CD14-positive monocyte (primary cell): ENCODE measurements around the gene CSTPP1. TPM values are rescaled to one million over a fixed set of nuclear protein-coding genes. Genes with fewer than 3 reads are reported as not detected.

Experiments
- DNase-seq, 3 donors: peaks; one replicate each; pipeline ENCODE4 v3.0.0-alpha.2; 2011 to 2022
- H2AFZ ChIP-seq: 2 replicates; pipeline ENCODE4 v1.6.0; 2012; ENCODE audit warnings: mild to moderate bottlenecking, low read depth, low read length, inconsistent platforms; ENCODE audit not compliant: insufficient read depth, poor library complexity, severe bottlenecking
- H3K27ac ChIP-seq, 2 donors: 1 replicate in 1 of 2; 2 replicates in 1 of 2; pipeline ENCODE4 v1.5.1; 2012 to 2013; ENCODE audit warnings: low read length in 2 of 2, control low read depth in 1 of 2, inconsistent platforms in 1 of 2, low read depth in 1 of 2, mild to moderate bottlenecking in 1 of 2
- H3K27me3 ChIP-seq, 2 donors: one replicate each; pipeline versions ENCODE4 v1.6.0 to v1.6.1; 2011 to 2013; ENCODE audit warnings: low read length in 2 of 2; ENCODE audit not compliant: control insufficient read depth in 2 of 2, insufficient read depth in 2 of 2
- H3K36me3 ChIP-seq, 2 donors: replicated peaks in 1 of 2; 1 replicate in 1 of 2; 2 replicates in 1 of 2; pipeline versions ENCODE4 v1.5.1 to v1.6.1; 2012 to 2013; ENCODE audit warnings: low read length in 2 of 2, control low read depth in 1 of 2, inconsistent platforms in 1 of 2, mild to moderate bottlenecking in 1 of 2; ENCODE audit not compliant: insufficient read depth in 2 of 2, control insufficient read depth in 1 of 2
- H3K4me1 ChIP-seq, 2 donors: 1 replicate in 1 of 2; 2 replicates in 1 of 2; pipeline versions ENCODE4 v1.5.1 to v1.6.1; 2012 to 2013; ENCODE audit warnings: low read length in 2 of 2, control low read depth in 1 of 2, inconsistent platforms in 1 of 2, mild to moderate bottlenecking in 1 of 2, moderate library complexity in 1 of 2; ENCODE audit not compliant: insufficient read depth in 2 of 2, control insufficient read depth in 1 of 2
- H3K4me2 ChIP-seq: replicated peaks from 2 replicates; pipeline ENCODE3; 2012; ENCODE audit warnings: low read length, moderate library complexity, mild to moderate bottlenecking; ENCODE audit not compliant: poor library complexity, severe bottlenecking; ENCODE audit errors: extremely low read depth
- H3K4me3 ChIP-seq, 3 experiments: fragments of 200-600 bp in 1 of 3; sonication (generic) in 1 of 3; replicated peaks in 1 of 3; 1 replicate in 2 of 3; 2 replicates in 1 of 3; pipeline ENCODE4 v1.5.1; 2011 to 2013; ENCODE audit warnings: low read length in 3 of 3, mild to moderate bottlenecking in 3 of 3, control low read depth in 2 of 3, low read depth in 2 of 3, inconsistent platforms in 1 of 3, moderate library complexity in 1 of 3
- H3K79me2 ChIP-seq: 2 replicates; pipeline ENCODE4 v1.6.0; 2012; ENCODE audit warnings: mild to moderate bottlenecking, control low read depth, inconsistent platforms, low read length, moderate library complexity; ENCODE audit not compliant: insufficient read depth
- H3K9ac ChIP-seq: 2 replicates; pipeline ENCODE4 v1.6.0; 2017; ENCODE audit warnings: low read length, mild to moderate bottlenecking; ENCODE audit not compliant: insufficient read depth, poor library complexity, severe bottlenecking
- H3K9me3 ChIP-seq, 2 donors: replicated peaks in 1 of 2; 1 replicate in 1 of 2; 2 replicates in 1 of 2; pipeline versions ENCODE4 v1.5.1 to v1.6.1; 2012 to 2013; ENCODE audit warnings: low read length in 2 of 2, control low read depth in 1 of 2; ENCODE audit not compliant: control insufficient read depth in 1 of 2, insufficient read depth in 1 of 2
- H4K20me1 ChIP-seq: 2 replicates; pipeline ENCODE4 v1.6.0; 2012; ENCODE audit warnings: mild to moderate bottlenecking, low read length, control low read depth, moderate library complexity; ENCODE audit not compliant: insufficient read depth
- H3K27ac Mint-ChIP-seq, 7 donors: one replicate each; pipeline ENCODE4 v1.8.0; 2020; ENCODE audit warnings: mild to moderate bottlenecking in 7 of 7, mixed read lengths in 7 of 7, moderate library complexity in 6 of 7, inconsistent platforms in 2 of 7
- H3K27me3 Mint-ChIP-seq, 3 donors: one replicate each; pipeline ENCODE4 v1.8.0; 2021 to 2022; ENCODE audit warnings: low read depth in 3 of 3, mild to moderate bottlenecking in 3 of 3, mixed read lengths in 3 of 3, moderate library complexity in 3 of 3, inconsistent platforms in 1 of 3
- H3K36me3 Mint-ChIP-seq, 2 donors: one replicate each; pipeline ENCODE4 v1.8.0; 2020; ENCODE audit warnings: mixed read lengths in 2 of 2, inconsistent platforms in 1 of 2, mild to moderate bottlenecking in 1 of 2
- H3K4me1 Mint-ChIP-seq: one replicate; pipeline ENCODE4 v1.8.0; 2020; ENCODE audit warnings: mild to moderate bottlenecking, mixed read lengths
- H3K4me3 Mint-ChIP-seq, 2 donors: one replicate each; pipeline ENCODE4 v1.8.0; 2020; ENCODE audit warnings: mild to moderate bottlenecking in 2 of 2, mixed read lengths in 2 of 2, moderate library complexity in 1 of 2
- H3K9me3 Mint-ChIP-seq, 7 donors: one replicate each; pipeline ENCODE4 v1.8.0; 2020 to 2022; ENCODE audit warnings: mixed read lengths in 7 of 7, mild to moderate bottlenecking in 6 of 7, moderate library complexity in 6 of 7, inconsistent platforms in 2 of 7
- WGBS: methylation state at CpG from one replicate; pipeline ENCODE4 v1.1.5; 2013; ENCODE audit warnings: missing lambda C conversion rate; ENCODE audit not compliant: insufficient coverage; 5-methylcytosine and 5-hydroxymethylcytosine counted together
- intact Hi-C, 2 donors: fragments of 100-400 bp; cut with micrococcal nuclease; formaldehyde crosslinking; loops; one replicate each; pipeline versions ENCODE4 v1.15.0 to v1.15.1; 2023
- polyA plus RNA-seq, 3 donors: library from polyadenylated mRNA; depleted of rRNA in 1 of 3; unstranded in 2 of 3; stranded (reverse) in 1 of 3; fragments of 300-500 nt in 2 of 3; fragments of >200 nt in 1 of 3; fragmentation: Illumina TruSeq in 2 of 3; gene quantifications; 1 replicate in 2 of 3; 2 replicates in 1 of 3; pipeline ENCODE4 v1.2.3, GENCODE V29; 2012 to 2021
- TF ChIP-seq, protein P1 (sequence below): fragments of 200-600 bp; IDR thresholded peaks from one replicate; pipeline ENCODE4 v1.8.0; 2022; ENCODE audit warnings: antibody characterized with exemption, mild to moderate bottlenecking

Gene CSTPP1
- polyA plus RNA-seq, 3 donors, result 4.5 to 6.5 (median 5.9) TPM

DNA sequence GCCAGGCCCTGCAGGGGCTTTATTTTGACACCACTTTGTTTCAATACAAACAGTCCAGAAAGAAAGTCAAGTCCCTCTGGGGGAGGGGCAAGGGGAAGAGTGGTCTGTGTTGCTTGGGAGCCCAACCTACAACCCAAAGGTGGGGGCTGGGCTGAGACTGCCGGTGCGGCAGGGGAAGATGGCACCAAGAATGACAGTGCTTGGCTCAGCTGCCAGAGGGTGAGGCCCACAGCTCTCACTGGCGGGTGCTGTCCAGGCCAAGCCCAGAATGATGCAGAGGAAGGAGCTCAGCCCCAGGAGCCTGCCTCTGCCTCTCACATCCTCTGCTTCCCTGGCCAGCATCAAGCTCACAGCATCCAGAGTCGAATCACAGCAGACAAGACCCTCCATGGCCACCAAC, 227.8 kb downstream of the CSTPP1 start:
- H3K4me3 ChIP-seq, result no peak overlapping the region
- H2AFZ ChIP-seq, result no peak overlapping the region
- intact Hi-C loops, result no loop called here
- no peak overlapping the region for H3K4me2 ChIP-seq
- H3K9me3 Mint-ChIP-seq, result no peaks in the 10 kb centered on the region
- H3K27ac ChIP-seq, result no peak overlapping the region
- H3K9ac ChIP-seq, result no peak overlapping the region
- no peaks in the 10 kb centered on the region for H3K27me3 Mint-ChIP-seq
- H3K9me3 ChIP-seq, result no peaks in the 10 kb centered on the region
- peaks cover 20% of the 10 kb centered on the region for H3K79me2 ChIP-seq
- H3K4me1 Mint-ChIP-seq, result no peaks in the 10 kb centered on the region
- TF ChIP-seq, protein P1, sequence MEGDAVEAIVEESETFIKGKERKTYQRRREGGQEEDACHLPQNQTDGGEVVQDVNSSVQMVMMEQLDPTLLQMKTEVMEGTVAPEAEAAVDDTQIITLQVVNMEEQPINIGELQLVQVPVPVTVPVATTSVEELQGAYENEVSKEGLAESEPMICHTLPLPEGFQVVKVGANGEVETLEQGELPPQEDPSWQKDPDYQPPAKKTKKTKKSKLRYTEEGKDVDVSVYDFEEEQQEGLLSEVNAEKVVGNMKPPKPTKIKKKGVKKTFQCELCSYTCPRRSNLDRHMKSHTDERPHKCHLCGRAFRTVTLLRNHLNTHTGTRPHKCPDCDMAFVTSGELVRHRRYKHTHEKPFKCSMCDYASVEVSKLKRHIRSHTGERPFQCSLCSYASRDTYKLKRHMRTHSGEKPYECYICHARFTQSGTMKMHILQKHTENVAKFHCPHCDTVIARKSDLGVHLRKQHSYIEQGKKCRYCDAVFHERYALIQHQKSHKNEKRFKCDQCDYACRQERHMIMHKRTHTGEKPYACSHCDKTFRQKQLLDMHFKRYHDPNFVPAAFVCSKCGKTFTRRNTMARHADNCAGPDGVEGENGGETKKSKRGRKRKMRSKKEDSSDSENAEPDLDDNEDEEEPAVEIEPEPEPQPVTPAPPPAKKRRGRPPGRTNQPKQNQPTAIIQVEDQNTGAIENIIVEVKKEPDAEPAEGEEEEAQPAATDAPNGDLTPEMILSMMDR, result no peak
- no peaks in the 10 kb centered on the region for H3K4me1 ChIP-seq
- no peak for DNase-seq
- no peaks in the 10 kb centered on the region for H3K27me3 ChIP-seq
- peaks cover 55 to 76% of the 10 kb centered on the region in 2 donors for H3K36me3 Mint-ChIP-seq
- H3K27ac Mint-ChIP-seq, result no peak overlapping the region
- H3K4me3 Mint-ChIP-seq, result no peak overlapping the region
- H3K36me3 ChIP-seq, result peaks cover 53 to 76% of the 10 kb centered on the region in 2 donors
- 88% methylated on average over 3 of the region's 4 CpGs for WGBS
- H4K20me1 ChIP-seq, result peaks cover 84% of the 10 kb centered on the region

DNA sequence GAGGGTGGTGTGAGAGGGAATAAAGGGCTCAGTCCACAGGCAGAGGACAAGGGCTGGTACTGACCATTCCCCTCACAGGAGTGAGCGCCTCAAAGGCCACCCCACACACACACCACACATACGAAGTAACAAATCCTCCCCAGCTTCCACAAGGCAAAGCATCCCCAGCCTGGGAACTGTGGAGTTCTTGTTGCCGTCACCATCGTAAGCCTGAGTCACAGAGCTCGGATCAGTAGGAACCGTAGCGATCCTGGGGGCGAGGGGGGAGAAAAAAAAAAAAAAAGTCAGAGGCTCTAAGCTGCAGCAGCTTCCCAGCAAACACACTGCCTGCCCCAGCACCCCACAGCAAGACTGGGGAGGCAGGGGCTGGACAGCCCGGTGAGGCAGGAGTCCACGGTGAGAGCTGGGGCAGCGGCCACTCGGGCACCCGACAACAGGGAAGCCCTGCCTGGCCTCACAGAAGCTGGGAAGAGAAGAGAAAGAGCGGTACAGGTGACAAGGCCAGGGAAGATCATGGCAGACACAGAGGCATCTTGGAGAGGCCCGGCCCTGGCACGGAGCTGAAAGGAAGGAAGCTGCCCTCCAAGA, 228.8 kb downstream of the CSTPP1 start:
- Histone ChIP-seq H3K4me2 (no peak overlapping the region), H3K79me2 (peaks cover 31% of the 10 kb centered on the region), H3K27me3 (no peaks in the 10 kb centered on the region), H3K36me3 (peaks cover 61 to 85% of the 10 kb centered on the region in 2 donors), H3K27ac (no peak overlapping the region), H2AFZ (no peak overlapping the region), H3K9ac (no peak overlapping the region), H3K4me3 (no peak overlapping the region), H3K9me3 (no peaks in the 10 kb centered on the region), H4K20me1 (peaks cover 93% of the 10 kb centered on the region), H3K4me1 (no peaks in the 10 kb centered on the region)
- Mint-ChIP-seq H3K4me1 (no peaks in the 10 kb centered on the region), H3K9me3 (no peaks in the 10 kb centered on the region), H3K36me3 (peaks cover 57 to 83% of the 10 kb centered on the region in 2 donors), H3K4me3 (no peak overlapping the region), H3K27ac (peak overlapping the region in 1 of 7 donors; percentile 46), H3K27me3 (no peaks in the 10 kb centered on the region)
- WGBS, result 98% methylated on average over 7 of the region's 16 CpGs
- no peak for DNase-seq
- intact Hi-C loops, result no loop called here
- TF ChIP-seq, protein P1, result no peak
